H1 (cell line): ENCODE measurements around the gene B3GLCT. TPM values are rescaled to one million over a fixed set of nuclear protein-coding genes. Genes with fewer than 3 reads are reported as not detected.

Experiments
- CTCF ChIA-PET: fragments of 300-600 bp; sonication (Branson Sonifier 250); formaldehyde crosslinking; loops from one replicate; lab custom pipeline; 2021; ENCODE audit not compliant: partially characterized antibody; lab: Charles Lee
- POLR2A ChIA-PET: fragments of 300-600 bp; sonication (Branson Sonifier 250); formaldehyde crosslinking; loops from one replicate; lab custom pipeline; 2021; ENCODE audit warnings: inconsistent platforms; ENCODE audit not compliant: partially characterized antibody; lab: Charles Lee
- DNase-seq, 2 experiments: peaks; one replicate each; pipeline versions ENCODE4 v3.0.0 to v3.0.0-alpha.2; 2010 to 2022; ENCODE audit warnings: low spot score in 2 of 2, low read depth in 1 of 2, mixed read lengths in 1 of 2
- FAIRE-seq: peaks from 2 replicates; lab custom pipeline; 2011; peaks lifted over from hg19 to GRCh38; lab: Jason Lieb, UNC
- H2AFZ ChIP-seq: 2 replicates; pipeline ENCODE4 v1.8.1; 2012; ENCODE audit warnings: low read length, inconsistent platforms
- H2AK5ac ChIP-seq: 2 replicates; pipeline ENCODE4 v1.6.1; 2013; ENCODE audit warnings: low read depth, low read length
- H2BK120ac ChIP-seq: replicated peaks from 2 replicates; pipeline ENCODE3; 2013; ENCODE audit warnings: low read depth, low read length, inconsistent platforms
- H2BK12ac ChIP-seq: 2 replicates; pipeline ENCODE4 v1.6.1; 2013; ENCODE audit warnings: low read depth, low read length
- H2BK15ac ChIP-seq: 2 replicates; pipeline ENCODE4 v1.6.1; 2013; ENCODE audit warnings: low read length
- H2BK20ac ChIP-seq: 2 replicates; pipeline ENCODE4 v1.6.1; 2013; ENCODE audit warnings: low read length
- H2BK5ac ChIP-seq: 2 replicates; pipeline ENCODE4 v1.6.1; 2013; ENCODE audit warnings: low read depth, low read length
- H3K14ac ChIP-seq: 2 replicates; pipeline ENCODE4 v1.6.1; 2013; ENCODE audit warnings: inconsistent platforms; ENCODE audit not compliant: insufficient read length
- H3K18ac ChIP-seq: 2 replicates; pipeline ENCODE4 v1.6.1; 2013; ENCODE audit warnings: low read length; ENCODE audit errors: extremely low read depth
- H3K23ac ChIP-seq: 2 replicates; pipeline ENCODE4 v1.6.1; 2013; ENCODE audit warnings: inconsistent platforms; ENCODE audit not compliant: insufficient read length
- H3K23me2 ChIP-seq: 2 replicates; pipeline ENCODE4 v1.6.1; 2013; ENCODE audit warnings: low read depth, low read length
- H3K27ac ChIP-seq: 2 replicates; pipeline ENCODE4 v1.6.1; 2011; ENCODE audit warnings: low read depth, low read length, inconsistent platforms
- H3K27me3 ChIP-seq, 4 experiments: replicated peaks in 1 of 4; 1 replicate in 1 of 4; 2 replicates in 3 of 4; pipeline versions ENCODE4 v1.6.1 to v1.8.1; 2011 to 2013; ENCODE audit warnings: low read length in 3 of 4, mild to moderate bottlenecking in 3 of 4, inconsistent platforms in 2 of 4, mixed read lengths in 2 of 4, moderate library complexity in 1 of 4; ENCODE audit not compliant: control insufficient read depth in 3 of 4, insufficient read depth in 3 of 4; ENCODE audit errors: extremely low read depth in 1 of 4
- H3K36me3 ChIP-seq, 4 experiments: 2 replicates each; pipeline versions ENCODE4 v1.6.1 to v1.8.1; 2011 to 2013; ENCODE audit warnings: mild to moderate bottlenecking in 4 of 4, low read length in 3 of 4, moderate library complexity in 2 of 4, control low read depth in 1 of 4, inconsistent platforms in 1 of 4; ENCODE audit not compliant: insufficient read depth in 4 of 4, control insufficient read depth in 2 of 4
- H3K4ac ChIP-seq: replicated peaks from 2 replicates; pipeline ENCODE3; 2013; ENCODE audit warnings: low read length, low read depth, mixed read lengths, inconsistent platforms; ENCODE audit not compliant: insufficient read length
- H3K4me1 ChIP-seq, 4 experiments: replicated peaks in 1 of 4; 1 replicate in 1 of 4; 2 replicates in 3 of 4; pipeline versions ENCODE4 v1.6.1 to v1.8.1; 2011 to 2013; ENCODE audit warnings: low read length in 3 of 4, inconsistent platforms in 2 of 4, mixed read lengths in 1 of 4; ENCODE audit not compliant: insufficient read depth in 4 of 4, control insufficient read depth in 3 of 4
- H3K4me2 ChIP-seq, 2 experiments: 2 replicates each; pipeline versions ENCODE4 v1.6.1 to v1.8.1; 2011 to 2013; ENCODE audit warnings: low read depth in 2 of 2, low read length in 2 of 2, control low read depth in 1 of 2, inconsistent platforms in 1 of 2, mild to moderate bottlenecking in 1 of 2; ENCODE audit not compliant: insufficient read depth in 1 of 2
- H3K4me3 ChIP-seq, 4 experiments: fragments of 200-600, 300-600 bp in 1 of 4; sonication (generic), shearing (Covaris generic), sonication (Bioruptor Twin) in 1 of 4; 2 replicates each; pipeline versions ENCODE4 v1.5.1 to v1.8.1; 2011 to 2016; ENCODE audit warnings: low read length in 4 of 4, low read depth in 3 of 4, control low read depth in 2 of 4, inconsistent platforms in 2 of 4, mild to moderate bottlenecking in 2 of 4, mixed read lengths in 1 of 4, moderate library complexity in 1 of 4; ENCODE audit not compliant: insufficient read depth in 2 of 4; ENCODE audit errors: extremely low read depth in 1 of 4
- H3K56ac ChIP-seq: replicated peaks from 2 replicates; pipeline ENCODE3; 2013; ENCODE audit warnings: low read depth, mild to moderate bottlenecking, mixed read lengths, low read length, inconsistent platforms; ENCODE audit not compliant: insufficient read length
- H3K79me1 ChIP-seq: 2 replicates; pipeline ENCODE4 v1.6.1; 2013; ENCODE audit warnings: low read depth, low read length, control low read depth
- H3K79me2 ChIP-seq, 2 experiments: 2 replicates each; pipeline versions ENCODE4 v1.6.1 to v1.8.1; 2012 to 2013; ENCODE audit warnings: low read length in 2 of 2, mild to moderate bottlenecking in 2 of 2, inconsistent platforms in 1 of 2; ENCODE audit not compliant: insufficient read depth in 2 of 2, control insufficient read depth in 1 of 2
- H3K9ac ChIP-seq, 4 experiments: replicated peaks in 1 of 4; 1 replicate in 1 of 4; 2 replicates in 3 of 4; pipeline versions ENCODE4 v1.6.1 to v1.8.1; 2011 to 2013; ENCODE audit warnings: low read depth in 3 of 4, low read length in 3 of 4, control low read depth in 2 of 4, mild to moderate bottlenecking in 2 of 4, moderate library complexity in 2 of 4, inconsistent platforms in 1 of 4; ENCODE audit errors: extremely low read depth in 1 of 4
- H3K9me3 ChIP-seq, 2 experiments: 2 replicates each; pipeline versions ENCODE4 v1.6.1 to v1.8.1; 2012 to 2013; ENCODE audit warnings: mild to moderate bottlenecking in 2 of 2, moderate library complexity in 2 of 2, control low read depth in 1 of 2, inconsistent platforms in 1 of 2, low read depth in 1 of 2, low read length in 1 of 2, mixed read lengths in 1 of 2; ENCODE audit not compliant: insufficient read depth in 2 of 2
- H4K20me1 ChIP-seq, 2 experiments: replicated peaks in 1 of 2; 2 replicates each; pipeline versions ENCODE3 to v1.8.1; 2011 to 2013; ENCODE audit warnings: inconsistent platforms in 2 of 2, low read length in 2 of 2, mild to moderate bottlenecking in 1 of 2; ENCODE audit not compliant: insufficient read depth in 2 of 2, control insufficient read depth in 1 of 2
- H4K5ac ChIP-seq: 2 replicates; pipeline ENCODE4 v1.6.1; 2013; ENCODE audit warnings: low read length, low read depth, mixed read lengths, inconsistent platforms; ENCODE audit not compliant: insufficient read length
- H4K8ac ChIP-seq: 2 replicates; pipeline ENCODE4 v1.8.0; 2013; ENCODE audit warnings: mild to moderate bottlenecking, moderate library complexity, low read length, inconsistent platforms; ENCODE audit not compliant: insufficient read depth; ENCODE audit errors: extremely low read depth
- H4K91ac ChIP-seq: replicated peaks from 2 replicates; pipeline ENCODE3; 2013; ENCODE audit warnings: low read length, mixed read lengths, inconsistent platforms; ENCODE audit not compliant: insufficient read length
- CREB1 ChIP-seq: IDR thresholded peaks from 2 replicates; pipeline ENCODE4 v1.6.1; 2012; ENCODE audit warnings: inconsistent platforms
- CTBP2 ChIP-seq: IDR thresholded peaks from 2 replicates; pipeline ENCODE4 v1.7.0; 2011; ENCODE audit warnings: borderline replicate concordance, mild to moderate bottlenecking, moderate library complexity, mixed read lengths, low read length; ENCODE audit not compliant: insufficient read depth, insufficient read length
- EGR1 ChIP-seq: IDR thresholded peaks from 2 replicates; pipeline ENCODE4 v1.6.1; 2011; ENCODE audit warnings: low read depth, low read length, borderline replicate concordance
- JUN ChIP-seq: IDR thresholded peaks from 2 replicates; pipeline ENCODE4 v1.6.1; 2011; ENCODE audit warnings: low read depth, mild to moderate bottlenecking, improper control_type of control experiment, low read length
- SAP30 ChIP-seq: fragments of 300-600 bp; sonication (generic); IDR thresholded peaks from 2 replicates; pipeline ENCODE4 v1.7.1; 2012; ENCODE audit warnings: low read length, moderate library complexity, mild to moderate bottlenecking, inconsistent platforms; ENCODE audit not compliant: insufficient read depth, insufficient replicate concordance
- TBP ChIP-seq: IDR thresholded peaks from 2 replicates; pipeline ENCODE4 v1.6.1; 2011; ENCODE audit warnings: low read depth, low read length, improper control_type of control experiment
- WGBS, 2 experiments: shearing (Covaris generic) in 1 of 2; methylation state at CpG; one replicate each; pipeline versions ENCODE4 v1.1.6 to v1.1.7; 2013 to 2015; ENCODE audit warnings: low lambda C conversion rate in 2 of 2, mixed read lengths in 2 of 2, inconsistent platforms in 1 of 2, low coverage in 1 of 2, missing lambda C conversion rate in 1 of 2; ENCODE audit not compliant: insufficient replicate concordance in 2 of 2, insufficient coverage in 1 of 2, insufficient read length in 1 of 2; ENCODE audit errors: extremely low coverage in 1 of 2, missing lambda C conversion rate in 1 of 2; 5-methylcytosine and 5-hydroxymethylcytosine counted together
- polyA plus RNA-seq, 7 experiments: library from polyadenylated mRNA; depleted of rRNA in 3 of 7; stranded (reverse) in 5 of 7; unstranded in 2 of 7; fragments of >200 nt in 5 of 7; fragments of 200-250 nt in 2 of 7; gene quantifications; 1 replicate in 5 of 7; 2 replicates in 1 of 7; 4 replicates in 1 of 7; pipeline versions ENCODE4 v1.2.1 to v1.2.3, GENCODE V29; 2011 to 2013; ENCODE audit warnings: missing spikeins in 2 of 7, mixed read lengths in 2 of 7
- total RNA-seq: library from RNA; stranded (reverse); fragmentation: NEBNext Ultra II Directional; extraction: Animal tissue kit (Norgen Biotek cat#: 25700); gene quantifications from 2 replicates; pipeline ENCODE4 v1.2.1, GENCODE V29; 2021

B3GLCT gene
- total and polyA plus RNA-seq, 2 of the 8 experiments (the other 6 are each of a cell fraction or from before 2014, with no cell fraction given), result 1.5 to 4.1 TPM

DNA sequence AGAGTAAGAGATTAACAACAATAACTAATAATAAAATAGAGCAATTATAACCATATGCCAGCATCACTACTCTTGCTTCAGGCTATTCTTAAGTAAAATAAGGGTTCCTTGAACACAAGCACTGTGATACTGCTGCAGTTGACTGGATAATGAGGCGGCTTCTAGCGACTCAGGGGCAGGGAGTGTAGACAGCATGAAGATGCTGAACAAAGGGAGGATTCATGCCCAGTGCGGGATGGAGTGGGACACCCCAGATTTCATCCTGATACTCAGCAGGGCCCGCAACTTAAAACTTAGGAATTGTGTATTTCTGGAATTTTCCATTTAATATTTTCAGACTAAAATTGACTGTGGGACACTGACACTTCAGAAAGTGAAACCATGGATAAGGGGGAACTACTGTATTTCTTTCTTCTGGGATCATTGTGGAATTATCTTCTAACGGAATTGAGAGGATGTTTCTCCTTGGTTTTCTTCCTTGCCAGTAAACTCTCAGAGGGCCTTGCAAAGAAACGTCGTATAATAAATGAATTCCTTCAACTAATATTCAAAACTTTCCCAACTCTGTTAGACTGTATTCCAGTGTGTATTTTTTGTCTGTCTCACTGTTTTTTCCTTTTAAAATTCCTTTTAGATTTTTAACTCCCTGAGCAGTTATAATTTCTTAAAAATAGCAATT lies 127.5 kb downstream of the B3GLCT start:
- no peak overlapping the region for H3K23ac ChIP-seq
- H3K9me3 ChIP-seq, result no peaks in the 10 kb centered on the region
- TF ChIP-seq CTBP2 (no peak), CREB1 (no peak), SAP30 (no peak), JUN (no peak), TBP (no peak), EGR1 (no peak)
- no peak overlapping the region for H3K18ac ChIP-seq
- no peak overlapping the region for H2BK20ac ChIP-seq
- H2BK15ac ChIP-seq, result no peak overlapping the region
- ChIA-PET CTCF (interaction anchor here (0.7 kb wide), 1 partner anchor 126 kb away, joined by 3 read pairs; no protein-coding TSS in a partner anchor), POLR2A (no interaction called here)
- H3K36me3 ChIP-seq, result no peaks in the 10 kb centered on the region
- H4K91ac ChIP-seq, result no peak overlapping the region
- H3K9ac ChIP-seq, result no peak overlapping the region
- no peaks in the 10 kb centered on the region; a peak in 1 of 7 replicates for H3K4me1 ChIP-seq
- no peak overlapping the region for H3K4me3 ChIP-seq
- FAIRE-seq (no peak), DNase-seq (no peak)
- no peak overlapping the region for H3K14ac ChIP-seq
- no peak overlapping the region for H4K8ac ChIP-seq
- no peak overlapping the region for H2BK5ac ChIP-seq
- no peak overlapping the region for H3K56ac ChIP-seq
- no peaks in the 10 kb centered on the region for H3K79me1 ChIP-seq
- no peak overlapping the region for H3K4ac ChIP-seq
- H3K4me2 ChIP-seq, result no peak overlapping the region
- H3K27ac ChIP-seq, result no peak overlapping the region
- no peak overlapping the region for H2AK5ac ChIP-seq
- H4K5ac ChIP-seq, result no peak overlapping the region
- H2AFZ ChIP-seq, result no peak overlapping the region
- no peak overlapping the region for H2BK120ac ChIP-seq
- H4K20me1 ChIP-seq, result no peaks in the 10 kb centered on the region
- H3K79me2 ChIP-seq, result no peaks in the 10 kb centered on the region
- 93% methylated on average over 7 of the region's 7 CpGs; no CpG with 5 or more reads in 1 of the 2 experiments for WGBS, 2 experiments
- no peaks in the 10 kb centered on the region; the same call in 1 of the 2 replicates for H3K23me2 ChIP-seq
- no peak overlapping the region for H2BK12ac ChIP-seq
- H3K27me3 ChIP-seq, result no peaks in the 10 kb centered on the region
